ENCODE results near the gene ZDHHC14.

ZDHHC14 gene

DNA sequence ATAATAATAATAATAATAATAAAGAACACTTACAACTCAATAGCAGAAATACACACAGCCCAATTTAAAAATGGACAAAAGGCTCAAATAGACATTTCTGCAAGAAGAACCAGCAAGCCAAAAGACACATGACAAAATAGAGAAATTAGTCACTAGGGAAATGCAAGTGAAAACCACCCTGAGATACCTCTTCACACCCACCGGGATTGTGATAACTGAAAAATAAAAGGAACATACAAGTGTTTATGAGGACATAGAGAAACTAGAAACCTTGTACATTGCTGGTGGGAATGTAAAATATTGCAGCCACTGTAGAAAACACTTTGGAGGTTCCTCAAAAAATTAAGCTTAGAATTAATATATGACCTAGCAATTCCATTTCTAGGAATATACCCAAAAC is 59.2 kb downstream of the ZDHHC14 start:
- H3K27ac ChIP-seq (ENCODE audit: low read length), result no peak overlapping the region
- H3K9ac ChIP-seq (ENCODE audit: low read length), result no peak overlapping the region
- H3F3A ChIP-seq (ENCODE audit: insufficient read depth, low read length), result no peaks in the 10 kb centered on the region
- H3K4me2 ChIP-seq (ENCODE audit: low read depth, low read length), result no peak overlapping the region
- H4K20me1 ChIP-seq (ENCODE audit: insufficient read depth, low read length), result no peaks in the 10 kb centered on the region
- no peaks in the 10 kb centered on the region for H3K9me2 ChIP-seq (replicated peaks; ENCODE audit: insufficient read depth, low read length)
- H3K27me3 ChIP-seq (replicated peaks; ENCODE audit: insufficient read depth, low read length), result no peaks in the 10 kb centered on the region
- TF ChIP-seq EZH2 (optimal IDR thresholded peaks at IDR 0.05; ENCODE audit: low read depth, low read length) (no peak), EZH2phosphoT487 (IDR thresholded peaks at IDR 0.05; ENCODE audit: low read length) (no peak)
- TF ChIP-seq, protein P1, sequence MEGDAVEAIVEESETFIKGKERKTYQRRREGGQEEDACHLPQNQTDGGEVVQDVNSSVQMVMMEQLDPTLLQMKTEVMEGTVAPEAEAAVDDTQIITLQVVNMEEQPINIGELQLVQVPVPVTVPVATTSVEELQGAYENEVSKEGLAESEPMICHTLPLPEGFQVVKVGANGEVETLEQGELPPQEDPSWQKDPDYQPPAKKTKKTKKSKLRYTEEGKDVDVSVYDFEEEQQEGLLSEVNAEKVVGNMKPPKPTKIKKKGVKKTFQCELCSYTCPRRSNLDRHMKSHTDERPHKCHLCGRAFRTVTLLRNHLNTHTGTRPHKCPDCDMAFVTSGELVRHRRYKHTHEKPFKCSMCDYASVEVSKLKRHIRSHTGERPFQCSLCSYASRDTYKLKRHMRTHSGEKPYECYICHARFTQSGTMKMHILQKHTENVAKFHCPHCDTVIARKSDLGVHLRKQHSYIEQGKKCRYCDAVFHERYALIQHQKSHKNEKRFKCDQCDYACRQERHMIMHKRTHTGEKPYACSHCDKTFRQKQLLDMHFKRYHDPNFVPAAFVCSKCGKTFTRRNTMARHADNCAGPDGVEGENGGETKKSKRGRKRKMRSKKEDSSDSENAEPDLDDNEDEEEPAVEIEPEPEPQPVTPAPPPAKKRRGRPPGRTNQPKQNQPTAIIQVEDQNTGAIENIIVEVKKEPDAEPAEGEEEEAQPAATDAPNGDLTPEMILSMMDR (IDR thresholded peaks at IDR 0.05; ENCODE audit: low read length), result no peak
- H3K9me3 ChIP-seq (replicated peaks; ENCODE audit: insufficient read depth, low read length), result no peaks in the 10 kb centered on the region
- no peak for DNase-seq
- H3K79me2 ChIP-seq (ENCODE audit: low read length), result no peaks in the 10 kb centered on the region
- H3K4me3 ChIP-seq (ENCODE audit: low read length), result no peak overlapping the region
- no peak overlapping the region for H2AFZ ChIP-seq (ENCODE audit: low read length)
- peaks cover 6% of the 10 kb centered on the region for H3K4me1 ChIP-seq (ENCODE audit: low read length)
- H3K36me3 ChIP-seq (replicated peaks; ENCODE audit: insufficient read depth, low read length), result no peaks in the 10 kb centered on the region

DNA sequence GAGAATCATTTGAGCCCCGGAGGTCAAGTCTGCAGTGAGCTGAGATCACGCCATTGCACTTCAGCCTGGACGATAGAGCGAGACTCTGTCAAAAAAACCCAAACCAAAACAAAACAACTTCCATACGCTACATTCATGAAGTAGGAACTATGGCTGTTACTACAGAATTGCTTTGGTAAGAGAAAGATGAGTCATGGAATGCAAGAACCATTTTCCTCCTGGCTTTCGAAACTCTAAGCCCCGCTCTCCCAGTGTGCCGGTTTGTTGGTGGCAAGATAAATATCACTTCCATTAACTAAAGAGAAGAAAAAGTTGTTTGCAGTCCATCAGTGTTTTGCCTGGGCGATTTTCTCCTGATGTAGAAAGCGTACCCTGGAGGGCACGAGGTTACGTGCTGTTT is 61.3 kb downstream of the ZDHHC14 start:
- no peak overlapping the region for H3K27ac ChIP-seq (ENCODE audit: low read length)
- TF ChIP-seq EZH2phosphoT487 (IDR thresholded peaks at IDR 0.05; ENCODE audit: low read length) (no peak), EZH2 (optimal IDR thresholded peaks at IDR 0.05; ENCODE audit: low read depth, low read length) (no peak)
- TF ChIP-seq, protein P1 (IDR thresholded peaks at IDR 0.05; ENCODE audit: low read length), result no peak
- H3K4me3 ChIP-seq (ENCODE audit: low read length), result no peak overlapping the region
- no peaks in the 10 kb centered on the region for H3F3A ChIP-seq (ENCODE audit: insufficient read depth, low read length)
- H4K20me1 ChIP-seq (ENCODE audit: insufficient read depth, low read length), result no peaks in the 10 kb centered on the region
- no peaks in the 10 kb centered on the region for H3K9me2 ChIP-seq (replicated peaks; ENCODE audit: insufficient read depth, low read length)
- H3K4me1 ChIP-seq (ENCODE audit: low read length), result peaks cover 6% of the 10 kb centered on the region
- no peak overlapping the region for H3K4me2 ChIP-seq (ENCODE audit: low read depth, low read length)
- H3K9me3 ChIP-seq (replicated peaks; ENCODE audit: insufficient read depth, low read length), result no peaks in the 10 kb centered on the region
- no peak overlapping the region for H2AFZ ChIP-seq (ENCODE audit: low read length)
- no peak for DNase-seq
- H3K27me3 ChIP-seq (replicated peaks; ENCODE audit: insufficient read depth, low read length), result no peaks in the 10 kb centered on the region
- no peaks in the 10 kb centered on the region for H3K36me3 ChIP-seq (replicated peaks; ENCODE audit: insufficient read depth, low read length)
- H3K79me2 ChIP-seq (ENCODE audit: low read length), result no peaks in the 10 kb centered on the region
- no peak overlapping the region for H3K9ac ChIP-seq (ENCODE audit: low read length)

DNA sequence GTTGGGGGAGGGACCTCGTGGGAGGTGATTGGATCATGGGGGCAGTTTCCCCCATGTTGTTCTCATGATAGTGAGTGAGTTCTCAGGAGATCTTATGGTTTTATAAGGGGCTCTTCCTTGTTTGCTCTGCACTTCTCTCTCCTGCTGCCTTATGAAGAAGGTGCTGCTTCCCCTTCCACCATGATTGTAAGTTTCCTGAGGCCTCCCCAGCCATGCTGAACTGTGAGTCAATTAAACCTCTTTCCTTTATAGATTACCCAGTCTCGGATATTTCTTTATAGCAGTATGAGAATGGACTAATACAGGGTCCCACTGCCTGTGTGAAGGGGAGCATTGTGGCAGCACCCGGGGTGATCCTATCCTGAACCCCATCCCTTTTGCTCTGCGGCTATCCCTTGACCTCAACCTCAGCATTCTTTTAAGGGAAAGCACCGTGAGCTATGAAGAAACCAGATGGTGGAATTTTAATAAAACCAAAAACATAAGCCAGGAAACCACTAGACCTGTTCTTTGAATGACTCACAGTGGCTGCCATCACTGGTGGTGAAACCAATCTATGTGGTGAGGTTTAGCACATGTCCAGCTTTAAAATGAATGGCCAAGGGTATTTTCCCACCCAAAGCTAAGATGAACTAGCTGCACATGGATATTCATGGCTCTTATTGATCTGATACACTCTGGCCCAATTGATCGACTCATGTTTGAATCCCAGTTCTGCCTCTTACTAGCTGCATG is 62.2 kb downstream of the ZDHHC14 start:
- Histone ChIP-seq H3K27me3 (replicated peaks; ENCODE audit: insufficient read depth, low read length) (no peaks in the 10 kb centered on the region), H2AFZ (ENCODE audit: low read length) (no peak overlapping the region), H3K9me3 (replicated peaks; ENCODE audit: insufficient read depth, low read length) (no peaks in the 10 kb centered on the region), H3K79me2 (ENCODE audit: low read length) (no peaks in the 10 kb centered on the region), H3K4me1 (ENCODE audit: low read length) (peaks cover 6% of the 10 kb centered on the region), H3K36me3 (replicated peaks; ENCODE audit: insufficient read depth, low read length) (no peaks in the 10 kb centered on the region), H3K27ac (ENCODE audit: low read length) (no peak overlapping the region), H3F3A (ENCODE audit: insufficient read depth, low read length) (no peaks in the 10 kb centered on the region), H4K20me1 (ENCODE audit: insufficient read depth, low read length) (no peaks in the 10 kb centered on the region), H3K9me2 (replicated peaks; ENCODE audit: insufficient read depth, low read length) (no peaks in the 10 kb centered on the region), H3K9ac (ENCODE audit: low read length) (no peak overlapping the region), H3K4me2 (ENCODE audit: low read depth, low read length) (no peak overlapping the region), H3K4me3 (ENCODE audit: low read length) (no peak overlapping the region)
- TF ChIP-seq EZH2 (optimal IDR thresholded peaks at IDR 0.05; ENCODE audit: low read depth, low read length) (no peak), EZH2phosphoT487 (IDR thresholded peaks at IDR 0.05; ENCODE audit: low read length) (no peak)
- TF ChIP-seq, protein P1 (IDR thresholded peaks at IDR 0.05; ENCODE audit: low read length), result no peak
- DNase-seq, result peak; percentile 67
